Neutrophil (primary cell): ENCODE measurements around the gene SOWAHC.

Experiments used
- H3K27ac ChIP-seq: fragments of 200-600 bp; sonication (generic); 2 replicates; pipeline ENCODE4 v1.5.1; 2016; ENCODE audit warnings: mild to moderate bottlenecking, moderate library complexity
- H3K27me3 ChIP-seq: fragments of 200-600 bp; sonication (generic); 2 replicates; pipeline ENCODE4 v1.6.0; 2016; ENCODE audit warnings: mild to moderate bottlenecking
- H3K36me3 ChIP-seq: fragments of 200-600 bp; sonication (generic); 2 replicates; pipeline ENCODE4 v1.5.1; 2017
- H3K4me1 ChIP-seq, 2 experiments: fragments of 200-600 bp in 1 of 2; sonication (generic) in 1 of 2; 1 replicate in 1 of 2; 2 replicates in 1 of 2; pipeline versions ENCODE4 v1.5.1 to v1.6.1; 2013 to 2016; ENCODE audit warnings: low read depth in 1 of 2, low read length in 1 of 2, mild to moderate bottlenecking in 1 of 2, moderate library complexity in 1 of 2; ENCODE audit not compliant: control insufficient read depth in 1 of 2, insufficient read depth in 1 of 2
- H3K4me3 ChIP-seq, 2 experiments: fragments of 200-600 bp in 1 of 2; sonication (generic) in 1 of 2; 1 replicate in 1 of 2; 2 replicates in 1 of 2; pipeline ENCODE4 v1.5.1; 2013 to 2016; ENCODE audit warnings: low read depth in 1 of 2, low read length in 1 of 2, mild to moderate bottlenecking in 1 of 2, moderate library complexity in 1 of 2
- H3K9me3 ChIP-seq: fragments of 200-600 bp; sonication (generic); 2 replicates; pipeline ENCODE4 v1.5.1; 2016
- CTCF ChIP-seq: fragments of 200-600 bp; sonication (generic); IDR thresholded peaks from 2 replicates; pipeline ENCODE4 v1.5.1; 2016; ENCODE audit warnings: antibody characterized with exemption

The SOWAHC gene

DNA sequence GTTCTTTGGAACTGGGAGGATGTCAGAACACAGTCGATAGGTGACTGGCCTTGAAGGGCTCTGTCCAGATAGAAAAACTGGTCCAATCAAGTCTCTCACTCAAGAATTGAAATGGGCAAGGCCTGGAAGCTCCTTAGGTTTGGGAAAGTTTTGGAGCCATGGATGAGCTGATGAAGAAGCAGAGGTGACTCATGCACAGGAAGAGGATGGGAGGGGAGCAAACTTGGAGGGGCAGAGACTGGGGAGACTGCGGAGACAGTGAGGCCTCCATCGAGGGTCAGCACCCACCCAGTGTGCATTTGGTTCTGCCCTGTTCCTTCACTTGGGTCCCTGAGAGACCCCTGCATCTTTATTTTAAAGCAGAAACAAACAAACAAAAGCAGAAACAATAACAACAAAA lies 41.1 kb downstream of the SOWAHC start:
- TF ChIP-seq CTCF, result no peak
- no peaks in the 10 kb centered on the region for H3K36me3 ChIP-seq
- H3K9me3 ChIP-seq, result no peaks in the 10 kb centered on the region
- H3K27ac ChIP-seq, result no peak overlapping the region
- H3K4me1 ChIP-seq, result no peaks in the 10 kb centered on the region
- H3K27me3 ChIP-seq, result no peaks in the 10 kb centered on the region
- no peak overlapping the region for H3K4me3 ChIP-seq

- no peaks in the 10 kb centered on the region for H3K36me3 ChIP-seq
- no peak overlapping the region for H3K27ac ChIP-seq
- H3K4me1 ChIP-seq, result no peaks in the 10 kb centered on the region
- no peak overlapping the region for H3K4me3 ChIP-seq
- peaks cover 12% of the 10 kb centered on the region for H3K27me3 ChIP-seq
- H3K9me3 ChIP-seq, result no peaks in the 10 kb centered on the region
- TF ChIP-seq CTCF, result no peak
Measured at GRCh38 chr2:109659396-109660045, 45.4 kb downstream of the SOWAHC start.

DNA sequence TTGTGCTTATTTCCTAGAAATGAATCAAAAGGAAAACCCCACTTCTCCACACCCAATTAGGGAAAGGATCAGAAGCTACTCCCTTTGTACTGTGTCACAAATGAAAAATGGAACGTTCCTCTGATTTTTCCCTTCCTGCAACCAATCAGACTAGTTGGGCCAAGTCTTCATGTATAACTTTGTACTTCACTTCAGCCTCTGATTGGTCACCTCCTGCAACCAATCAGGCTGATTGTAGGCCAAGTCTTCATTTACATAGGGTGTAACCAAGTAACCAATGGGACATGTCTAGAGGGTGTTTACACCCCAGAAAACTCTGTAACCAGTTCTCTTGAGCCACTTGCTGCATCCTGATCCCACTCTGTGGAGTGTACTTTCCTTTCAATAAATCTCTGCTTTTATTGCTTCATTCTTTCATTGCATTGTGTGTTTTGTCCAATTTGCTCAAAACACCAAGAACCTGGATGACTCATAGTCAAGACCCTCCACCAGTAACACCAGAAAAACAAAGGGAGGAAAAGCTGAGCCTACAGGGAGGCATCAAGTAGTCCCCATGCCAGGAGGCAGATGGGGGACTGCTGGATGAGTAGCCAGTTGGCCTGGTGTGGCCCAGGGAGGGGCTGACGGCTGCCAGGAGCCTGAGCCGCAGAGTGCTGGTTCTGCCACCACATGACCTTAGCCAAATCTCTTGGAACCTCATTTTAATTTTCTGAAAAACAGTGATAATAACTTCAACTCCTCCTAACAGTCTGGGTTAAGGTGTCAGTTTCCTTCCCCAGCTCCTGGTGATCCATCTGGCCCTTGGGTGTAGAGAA lies 46.1 kb downstream of the SOWAHC start:
- Histone ChIP-seq H3K36me3 (no peaks in the 10 kb centered on the region), H3K27ac (no peak overlapping the region), H3K9me3 (no peaks in the 10 kb centered on the region), H3K27me3 (peaks cover 12% of the 10 kb centered on the region), H3K4me1 (no peaks in the 10 kb centered on the region), H3K4me3 (no peak overlapping the region)
- no peak for TF ChIP-seq CTCF

DNA sequence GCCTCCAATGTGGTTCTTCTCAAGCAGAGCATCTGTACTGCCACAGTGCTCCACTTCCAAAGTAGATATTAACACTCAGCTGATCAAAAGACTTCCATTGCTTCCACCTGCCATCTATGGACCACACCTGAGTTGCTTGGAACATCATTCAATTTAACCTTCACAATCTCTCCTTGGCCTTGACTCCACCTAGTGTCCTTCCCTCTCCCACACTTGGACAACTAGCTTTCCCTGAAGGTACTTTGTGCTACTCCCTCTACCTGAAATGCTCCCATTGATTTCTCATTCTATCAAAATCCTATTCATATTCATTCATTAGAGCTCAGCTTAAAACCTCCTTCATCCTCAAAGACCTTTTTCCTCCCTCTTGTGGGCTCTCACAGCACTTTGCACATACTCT lies 48.7 kb downstream of the SOWAHC start:
- H3K36me3 ChIP-seq, result no peaks in the 10 kb centered on the region
- no peak overlapping the region for H3K4me3 ChIP-seq
- peaks cover 19% of the 10 kb centered on the region for H3K27me3 ChIP-seq
- H3K9me3 ChIP-seq, result no peaks in the 10 kb centered on the region
- no peak overlapping the region for H3K27ac ChIP-seq
- TF ChIP-seq CTCF, result no peak
- H3K4me1 ChIP-seq, result no peaks in the 10 kb centered on the region

DNA sequence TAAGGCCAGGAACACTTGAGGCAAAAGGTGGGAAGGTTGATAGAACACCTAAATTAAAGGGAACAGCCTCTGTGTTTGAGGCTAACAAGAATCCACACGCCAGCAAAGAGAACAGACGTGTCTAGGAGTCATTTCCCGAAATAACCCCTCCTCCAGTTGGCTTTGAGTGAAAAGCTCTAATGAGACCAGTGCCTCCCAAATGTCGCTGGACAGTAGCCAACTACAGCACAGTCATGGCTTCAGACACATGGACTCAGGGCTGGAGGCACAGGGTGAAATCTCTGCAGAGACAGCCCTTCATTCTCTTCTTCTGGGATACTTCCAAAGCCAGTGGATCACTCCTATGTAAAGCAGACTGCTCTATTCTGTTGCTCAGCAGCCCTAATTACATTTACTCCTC lies 49.6 kb downstream of the SOWAHC start:
- no peaks in the 10 kb centered on the region for H3K36me3 ChIP-seq
- no peaks in the 10 kb centered on the region for H3K4me1 ChIP-seq
- H3K27ac ChIP-seq, result no peak overlapping the region
- H3K27me3 ChIP-seq, result peaks cover 19% of the 10 kb centered on the region
- H3K9me3 ChIP-seq, result no peaks in the 10 kb centered on the region
- no peak for TF ChIP-seq CTCF
- H3K4me3 ChIP-seq, result no peak overlapping the region
